ENCODE measurements around the gene RWDD4. TPM values are rescaled to one million over a fixed set of nuclear protein-coding genes. Genes with fewer than 3 reads are reported as not detected.

RWDD4 gene
- total RNA-seq, 1 donor from 2014 or later, result 38.6 TPM

DNA sequence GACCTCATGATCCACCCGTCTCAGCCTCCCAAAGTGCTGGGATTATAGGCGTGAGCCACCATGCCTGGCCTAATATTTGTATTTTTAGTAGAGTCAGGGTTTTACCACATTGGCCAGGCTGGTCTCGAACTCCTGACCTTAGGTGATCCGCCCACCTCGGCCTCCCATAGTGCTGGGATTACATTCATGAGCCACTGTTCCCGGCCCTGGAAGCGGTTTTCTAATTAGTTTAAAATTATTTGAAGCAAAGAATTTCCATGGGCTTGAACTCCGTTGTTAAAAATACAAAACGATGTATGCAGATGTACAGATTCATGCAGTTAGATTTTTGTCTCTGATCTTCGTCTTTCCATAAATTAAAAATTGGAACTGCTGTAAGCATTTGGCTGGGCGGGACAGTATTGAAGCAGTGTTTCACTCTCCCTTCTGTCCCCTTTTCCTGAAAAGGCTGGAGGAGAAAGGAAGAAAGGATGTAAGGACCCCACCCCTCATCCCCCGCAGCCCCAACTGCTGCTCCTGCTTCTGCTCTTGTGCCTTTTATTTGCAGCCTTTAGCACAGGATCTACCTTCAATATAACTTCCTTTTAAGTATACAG lies 12.1 kb upstream of the RWDD4 start:
- TF ChIP-seq, protein P1, sequence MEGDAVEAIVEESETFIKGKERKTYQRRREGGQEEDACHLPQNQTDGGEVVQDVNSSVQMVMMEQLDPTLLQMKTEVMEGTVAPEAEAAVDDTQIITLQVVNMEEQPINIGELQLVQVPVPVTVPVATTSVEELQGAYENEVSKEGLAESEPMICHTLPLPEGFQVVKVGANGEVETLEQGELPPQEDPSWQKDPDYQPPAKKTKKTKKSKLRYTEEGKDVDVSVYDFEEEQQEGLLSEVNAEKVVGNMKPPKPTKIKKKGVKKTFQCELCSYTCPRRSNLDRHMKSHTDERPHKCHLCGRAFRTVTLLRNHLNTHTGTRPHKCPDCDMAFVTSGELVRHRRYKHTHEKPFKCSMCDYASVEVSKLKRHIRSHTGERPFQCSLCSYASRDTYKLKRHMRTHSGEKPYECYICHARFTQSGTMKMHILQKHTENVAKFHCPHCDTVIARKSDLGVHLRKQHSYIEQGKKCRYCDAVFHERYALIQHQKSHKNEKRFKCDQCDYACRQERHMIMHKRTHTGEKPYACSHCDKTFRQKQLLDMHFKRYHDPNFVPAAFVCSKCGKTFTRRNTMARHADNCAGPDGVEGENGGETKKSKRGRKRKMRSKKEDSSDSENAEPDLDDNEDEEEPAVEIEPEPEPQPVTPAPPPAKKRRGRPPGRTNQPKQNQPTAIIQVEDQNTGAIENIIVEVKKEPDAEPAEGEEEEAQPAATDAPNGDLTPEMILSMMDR (IDR thresholded peaks at IDR 0.05), result no peak
- Histone ChIP-seq H3K27me3 (no peaks in the 10 kb centered on the region), H3K9me3 (no peaks in the 10 kb centered on the region), H3K36me3 (peaks cover 21 to 68% of the 10 kb centered on the region in 2 donors), H3K4me3 (no peak overlapping the region), H3K27ac (no peak overlapping the region), H3K4me1 (no peaks in the 10 kb centered on the region)
- intact Hi-C loops (cut with DNase I), result no loop called here
- DNase-seq (ENCODE audit: low spot score in 2 of 2), result no peak

DNA sequence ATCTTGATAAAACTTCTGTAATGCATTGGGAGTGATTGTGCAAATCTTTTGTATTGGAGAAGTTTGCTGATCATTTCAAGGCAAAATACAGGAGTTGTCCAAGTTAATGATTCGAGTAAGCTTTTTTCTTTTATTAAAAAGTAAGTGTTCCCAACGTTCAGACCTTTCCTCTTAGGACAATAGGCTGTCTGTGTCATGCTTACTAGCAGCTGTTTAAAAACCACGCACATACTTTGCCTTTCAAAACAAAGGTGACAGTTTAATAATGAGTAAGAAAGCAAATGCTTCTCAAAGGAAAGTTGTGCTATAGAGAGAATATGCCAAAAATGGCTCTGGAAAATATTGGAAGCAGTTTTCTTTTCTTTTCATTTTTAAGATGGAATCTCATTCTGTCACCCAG lies 11.3 kb upstream of the RWDD4 start:
- intact Hi-C loops (cut with DNase I), result no loop called here
- H3K9me3 ChIP-seq, result no peaks in the 10 kb centered on the region
- DNase-seq (ENCODE audit: low spot score in 2 of 2), result no peak

DNA sequence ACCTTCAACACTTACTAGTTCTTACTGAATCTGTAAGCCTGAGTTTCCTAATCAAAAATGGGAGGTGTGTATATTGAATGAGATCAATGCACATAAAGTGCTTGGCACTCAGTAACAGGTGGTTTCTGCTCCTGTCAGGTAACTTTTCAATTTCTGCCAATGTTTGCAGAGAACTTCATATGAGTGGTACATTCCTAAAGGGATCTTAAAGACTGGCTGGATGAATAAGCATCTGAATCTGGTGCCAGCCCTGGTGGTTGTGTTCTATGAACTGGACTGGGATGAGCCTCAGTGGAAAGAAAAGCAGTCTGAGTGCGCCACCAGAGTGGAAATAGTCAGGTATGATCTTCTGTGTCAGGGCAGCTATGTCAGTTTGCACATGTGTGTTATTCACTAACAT lies 7.1 kb upstream of the RWDD4 start:
- Histone ChIP-seq H3K36me3 (peaks cover 21 to 58% of the 10 kb centered on the region in 2 donors), H3K27ac (no peak overlapping the region)
- TF ChIP-seq, protein P1 (IDR thresholded peaks at IDR 0.05), result no peak

More for the DNA sequence above, 11.3 kb upstream of the RWDD4 start:
- peaks cover 21 to 71% of the 10 kb centered on the region in 2 donors for H3K36me3 ChIP-seq
- no peak overlapping the region for H3K27ac ChIP-seq
- no peaks in the 10 kb centered on the region for H3K4me1 ChIP-seq
- TF ChIP-seq, protein P1 (IDR thresholded peaks at IDR 0.05), result no peak
- H3K4me3 ChIP-seq, result no peak overlapping the region
- H3K27me3 ChIP-seq, result no peaks in the 10 kb centered on the region

DNA sequence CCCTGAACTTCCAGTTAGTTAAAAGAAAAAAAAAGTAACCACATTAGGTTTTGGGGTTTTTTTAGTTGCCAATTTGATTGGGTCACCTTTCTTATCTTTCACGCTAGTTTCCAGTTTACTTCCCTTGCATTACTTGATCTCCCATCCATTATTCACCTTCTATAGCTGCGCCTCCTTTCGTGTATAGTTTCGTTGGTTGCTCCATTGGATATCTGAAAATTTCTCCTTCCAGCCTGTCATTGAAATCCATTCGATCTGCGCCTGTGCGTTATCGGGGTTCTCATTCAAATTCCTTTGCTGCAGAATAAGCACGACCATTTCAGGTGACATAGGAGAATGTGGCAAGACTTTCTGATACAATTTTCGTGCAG lies 872 bp upstream of the RWDD4 start:
- intact Hi-C loops (cut with DNase I), result loop anchor here (1.0 to 2.0 kb wide), 5 partner anchors 21 to 561 kb away; partner anchors contain the start of genes CDKN2AIP and WWC2
- Histone ChIP-seq H3K9me3 (no peaks in the 10 kb centered on the region), H3K4me1 (peaks cover 3 to 14% of the 10 kb centered on the region in 2 donors), H3K27me3 (no peaks in the 10 kb centered on the region), H3K27ac (peak overlapping the region; percentile 89 to 90), H3K36me3 (no peaks in the 10 kb centered on the region), H3K4me3 (peak overlapping the region; percentile 71 to 98)
- TF ChIP-seq, protein P1 (IDR thresholded peaks at IDR 0.05), result no peak
- DNase-seq (ENCODE audit: low spot score in 2 of 2), result no peak

More for the DNA sequence above, 7.1 kb upstream of the RWDD4 start:
- H3K4me3 ChIP-seq, result no peak overlapping the region
- no peaks in the 10 kb centered on the region for H3K9me3 ChIP-seq
- DNase-seq (ENCODE audit: low spot score in 2 of 2), result no peak
- no peaks in the 10 kb centered on the region for H3K27me3 ChIP-seq
- intact Hi-C loops (cut with DNase I), result no loop called here
- no peaks in the 10 kb centered on the region for H3K4me1 ChIP-seq

DNA sequence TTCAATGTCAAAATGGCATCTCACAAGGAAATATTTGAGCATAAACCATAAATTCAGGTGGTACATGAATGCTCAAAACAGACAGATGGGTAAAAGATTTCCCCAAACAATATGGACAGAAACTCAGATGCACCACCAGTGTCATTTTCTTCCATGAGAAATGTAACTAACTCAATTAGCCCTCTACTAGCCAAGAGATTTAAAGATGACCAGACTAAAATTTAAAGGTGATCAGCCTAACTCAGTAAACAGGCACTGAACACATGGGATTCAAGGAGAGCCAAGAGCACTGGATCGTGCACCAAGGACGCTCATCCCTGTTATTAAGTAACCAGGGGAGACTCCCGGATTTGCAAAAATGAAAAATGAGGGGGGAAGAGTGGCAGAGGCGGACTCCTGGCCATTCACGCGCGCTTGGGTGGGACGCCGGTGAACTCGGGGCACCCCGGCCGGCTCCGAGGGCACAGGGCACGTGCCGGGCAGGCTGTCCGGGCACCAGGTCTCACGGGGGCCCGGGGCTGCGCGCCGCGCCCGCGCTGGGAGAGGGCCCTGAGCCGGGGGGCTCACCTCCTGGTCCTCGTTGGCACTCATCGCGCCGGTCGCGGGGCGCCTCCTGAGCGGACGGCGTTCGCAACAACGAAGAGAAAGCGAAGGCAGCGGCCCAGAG lies 490 bp downstream of the RWDD4 start:
- TF ChIP-seq, protein P1 (IDR thresholded peaks at IDR 0.05), result no peak
- H3K27ac ChIP-seq, result peak overlapping the region; percentile 89 to 90
- H3K4me1 ChIP-seq, result peaks cover 3 to 14% of the 10 kb centered on the region in 2 donors
- H3K27me3 ChIP-seq, result no peaks in the 10 kb centered on the region
- intact Hi-C loops (cut with DNase I), result loop anchor here (1.0 to 2.0 kb wide), 5 partner anchors 20 to 560 kb away; partner anchors contain the start of genes CDKN2AIP and WWC2
- H3K36me3 ChIP-seq, result peaks cover 0 to 3% of the 10 kb centered on the region in 2 donors
- peak overlapping the region; percentile 71 to 98 for H3K4me3 ChIP-seq
- DNase-seq (ENCODE audit: low spot score in 2 of 2), result no peak
- no peaks in the 10 kb centered on the region for H3K9me3 ChIP-seq
